BLaER1 treated with 17β-estradiol and CSF1 and Interleukin-3, amounts not matched to agents 10 nM and 100 nM (cell line): ENCODE measurements around the gene TAGLN3.
A peak's percentile ranks its signal among the peaks of the same experiment; 100 is the strongest.

Experiments
- H3K27ac ChIP-seq, 11 experiments: shearing (Covaris generic); formaldehyde crosslinking; 2 replicates each; pipeline ENCODE4 v1.8.1; 2022
- H3K27me3 ChIP-seq, 11 experiments: shearing (Covaris generic); formaldehyde crosslinking; 2 replicates each; pipeline ENCODE4 v1.8.1; 2022
- H3K36me3 ChIP-seq, 11 experiments: shearing (Covaris generic); formaldehyde crosslinking; 2 replicates each; pipeline ENCODE4 v1.8.1; 2022
- H3K4me1 ChIP-seq, 10 experiments: shearing (Covaris generic); formaldehyde crosslinking; 2 replicates each; pipeline ENCODE4 v1.8.1; 2022
- H3K4me2 ChIP-seq, 11 experiments: shearing (Covaris generic); formaldehyde crosslinking; 2 replicates each; pipeline ENCODE4 v1.8.1; 2022
- H3K4me3 ChIP-seq, 10 experiments: shearing (Covaris generic); formaldehyde crosslinking; 2 replicates each; pipeline ENCODE4 v1.8.1; 2022
- H3K9ac ChIP-seq, 11 experiments: shearing (Covaris generic); formaldehyde crosslinking; 2 replicates each; pipeline ENCODE4 v1.8.1; 2022
- H3K9me3 ChIP-seq, 11 experiments: shearing (Covaris generic); formaldehyde crosslinking; replicated peaks in 1 of 11; 2 replicates each; pipeline ENCODE4 v1.8.1; 2022
- H4K20me1 ChIP-seq, 11 experiments: shearing (Covaris generic); formaldehyde crosslinking; 2 replicates each; pipeline ENCODE4 v1.8.1; 2022
- Cebpa-rat ChIP-seq, 11 experiments: shearing (Covaris generic); IDR thresholded peaks; 2 replicates each; pipeline ENCODE4 v1.8.1; 2022

TAGLN3 gene

DNA sequence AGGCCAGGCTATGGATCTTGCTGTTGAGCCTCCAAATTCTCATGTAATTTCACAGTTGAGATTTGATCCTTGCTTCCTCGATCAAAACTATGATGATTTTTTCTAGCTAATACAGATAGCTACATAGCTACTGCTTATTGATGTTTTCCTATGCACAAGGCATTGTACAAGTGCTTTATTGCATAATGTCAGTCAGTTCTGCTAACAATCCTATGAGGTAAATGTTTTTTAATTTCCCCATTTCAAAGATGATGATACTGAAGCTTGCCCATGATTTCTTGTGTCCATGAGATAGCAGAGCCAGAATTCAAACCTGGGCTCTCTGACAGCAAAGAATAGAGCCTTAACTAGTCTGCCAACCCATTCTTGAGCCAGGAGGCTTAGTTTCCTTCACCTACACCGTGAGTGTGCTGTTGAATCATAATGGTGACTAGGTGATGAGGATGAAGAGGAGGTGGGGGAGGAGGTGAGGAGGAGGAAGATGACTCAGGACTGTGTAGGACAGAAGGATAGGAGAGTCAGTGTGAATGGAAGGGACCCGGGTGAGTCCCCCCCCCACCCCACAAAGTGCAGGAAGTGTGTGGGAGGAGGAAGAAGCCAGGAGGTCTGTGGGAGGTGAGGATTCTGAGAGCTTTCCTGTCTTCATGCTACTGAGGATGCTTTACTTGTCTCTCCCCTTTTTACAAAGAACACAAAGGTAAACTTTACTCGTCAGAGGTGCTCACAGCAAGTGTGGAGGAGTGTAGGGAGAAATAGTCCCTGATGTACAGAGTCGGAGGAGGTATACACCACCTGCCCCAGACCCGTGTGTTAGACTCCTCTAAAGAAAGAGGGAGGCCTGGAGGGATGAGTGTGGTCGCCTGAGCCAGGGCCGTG lies 3.6 kb downstream of the TAGLN3 start:
- Histone ChIP-seq H3K27me3 (peaks cover 39 to 48% (median 44%) of the 10 kb centered on the region in 11 experiments), H3K4me1 (peaks cover 10 to 19% (median 13%) of the 10 kb centered on the region in 10 experiments; a peak in 16 of 20 replicates), H3K36me3 (no peaks in the 10 kb centered on the region), H4K20me1 (peaks cover 0 to 6% (median 0%) of the 10 kb centered on the region in 11 experiments; a peak in 1 of 22 replicates), H3K4me2 (peak overlapping the region in 10 of 11 experiments; percentile 4 to 45 (median 28); a peak in 13 of 22 replicates), H3K27ac (no peak overlapping the region), H3K9ac (no peak overlapping the region), H3K4me3 (no peak overlapping the region), H3K9me3 (peaks cover 0 to 7% (median 0%) of the 10 kb centered on the region in 11 experiments; a peak in 2 of 22 replicates)
- no peak for TF ChIP-seq Cebpa-rat (IDR thresholded peaks at IDR 0.05)

DNA sequence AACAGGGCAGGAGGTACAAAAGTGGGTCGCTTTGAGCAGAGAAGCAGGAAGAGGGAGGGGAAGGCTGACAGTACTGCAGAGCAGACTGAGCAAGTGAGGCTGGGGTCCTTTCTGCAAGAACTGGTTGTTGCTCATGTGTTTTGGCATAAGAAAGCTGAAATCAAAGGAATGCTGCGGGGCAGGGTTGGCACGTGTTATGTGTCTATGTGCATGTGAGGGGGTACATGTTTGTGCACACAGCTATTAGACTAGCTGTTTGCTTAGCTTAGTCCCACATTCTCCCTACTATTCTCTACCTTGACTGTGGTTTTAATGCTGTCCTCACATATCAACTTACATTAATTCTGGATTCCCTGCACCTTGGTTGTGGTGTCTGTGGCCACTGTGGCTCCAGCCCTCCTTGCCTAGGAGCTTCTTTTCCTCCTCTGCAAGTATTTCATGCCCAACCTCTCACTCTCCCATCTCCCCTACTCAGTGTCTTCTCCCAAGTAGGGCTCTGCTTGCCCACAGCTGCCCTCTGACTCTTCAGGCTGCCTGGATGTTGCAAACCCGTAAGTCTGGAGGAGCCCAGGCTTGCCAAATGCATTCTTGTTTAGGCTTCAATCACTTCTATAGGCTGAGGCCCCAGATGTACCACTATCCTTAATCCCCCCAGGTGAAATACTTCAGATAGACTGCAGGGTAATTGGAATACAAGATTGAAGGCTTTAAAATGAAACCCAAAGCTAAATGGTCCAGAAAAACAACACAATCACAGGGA lies 4.8 kb downstream of the TAGLN3 start:
- H3K27me3 ChIP-seq: peaks cover 28 to 36% (median 32%) of the 10 kb centered on the region in 11 experiments
- no peak overlapping the region for H3K9ac ChIP-seq
- no peaks in the 10 kb centered on the region for H3K36me3 ChIP-seq
- TF ChIP-seq Cebpa-rat (IDR thresholded peaks at IDR 0.05): no peak
- H3K4me1 ChIP-seq: peaks cover 9 to 19% (median 13%) of the 10 kb centered on the region in 10 experiments; a peak in 16 of 20 replicates
- no peak overlapping the region for H3K4me3 ChIP-seq
- H3K4me2 ChIP-seq: peak overlapping the region in 2 of 11 experiments; percentile 36 to 45; a peak in 1 of 22 replicates
- no peak overlapping the region for H3K27ac ChIP-seq
- H3K9me3 ChIP-seq: peaks cover 0 to 7% (median 0%) of the 10 kb centered on the region in 11 experiments; a peak in 2 of 22 replicates
- H4K20me1 ChIP-seq: peaks cover 0 to 6% (median 0%) of the 10 kb centered on the region in 11 experiments; a peak in 1 of 22 replicates

DNA sequence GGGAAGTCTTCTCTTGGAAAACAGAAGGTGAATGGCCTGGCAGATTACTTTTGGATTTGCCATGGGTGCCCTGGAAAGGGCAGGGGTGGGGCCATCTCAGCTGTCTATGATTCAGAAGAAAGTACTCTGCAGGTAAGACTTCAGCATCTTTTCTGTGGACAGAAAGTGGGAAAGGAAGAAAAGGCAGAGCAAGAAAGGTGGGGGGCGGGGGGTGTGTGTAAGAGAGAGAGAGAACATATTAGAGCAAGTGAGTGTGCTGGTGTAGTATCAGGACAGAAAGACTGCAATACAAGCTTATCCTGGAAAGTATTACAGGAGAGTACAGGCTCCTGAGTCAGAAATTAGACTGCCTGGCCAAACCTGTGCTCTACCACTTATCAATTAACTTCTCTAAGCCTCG lies 5.5 kb downstream of the TAGLN3 start:
- Histone ChIP-seq H3K4me1 (peaks cover 6 to 15% (median 9%) of the 10 kb centered on the region in 10 experiments; a peak in 15 of 20 replicates), H4K20me1 (peaks cover 0 to 6% (median 0%) of the 10 kb centered on the region in 11 experiments; a peak in 1 of 22 replicates), H3K9me3 (peaks cover 0 to 6% (median 0%) of the 10 kb centered on the region in 11 experiments; a peak in 2 of 22 replicates), H3K4me2 (no peak overlapping the region), H3K9ac (no peak overlapping the region), H3K27me3 (peaks cover 21 to 29% (median 25%) of the 10 kb centered on the region in 11 experiments), H3K27ac (no peak overlapping the region), H3K36me3 (no peaks in the 10 kb centered on the region), H3K4me3 (no peak overlapping the region)
- no peak for TF ChIP-seq Cebpa-rat (IDR thresholded peaks at IDR 0.05)

DNA sequence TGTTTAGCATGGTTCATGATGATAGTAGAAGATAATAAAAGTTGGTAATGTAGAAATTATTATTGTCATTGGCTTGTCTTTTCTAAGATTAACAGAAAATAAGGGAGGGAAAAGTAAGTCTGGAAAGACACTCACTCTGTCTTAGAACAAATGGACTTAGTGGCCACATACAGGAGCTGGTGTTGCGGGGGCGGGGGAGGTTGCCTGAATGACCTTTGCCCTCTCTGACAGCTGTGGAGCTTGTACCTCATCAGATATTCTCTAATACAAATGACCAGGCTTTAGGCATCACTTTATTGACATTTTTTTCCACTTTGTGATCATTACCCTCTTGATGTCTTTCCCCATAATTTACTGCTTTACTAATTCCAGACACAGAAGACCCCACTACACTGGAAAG lies 5.9 kb downstream of the TAGLN3 start:
- Histone ChIP-seq H4K20me1 (peaks cover 0 to 6% (median 0%) of the 10 kb centered on the region in 11 experiments; a peak in 1 of 22 replicates), H3K4me3 (no peak overlapping the region), H3K27ac (no peak overlapping the region), H3K36me3 (no peaks in the 10 kb centered on the region), H3K9me3 (peaks cover 0 to 2% (median 0%) of the 10 kb centered on the region in 11 experiments; a peak in 2 of 22 replicates), H3K4me2 (no peak overlapping the region), H3K9ac (no peak overlapping the region), H3K27me3 (peaks cover 16 to 25% (median 21%) of the 10 kb centered on the region in 11 experiments), H3K4me1 (peaks cover 2 to 13% (median 6%) of the 10 kb centered on the region in 10 experiments; a peak in 15 of 20 replicates)
- TF ChIP-seq Cebpa-rat (IDR thresholded peaks at IDR 0.05): no peak

DNA sequence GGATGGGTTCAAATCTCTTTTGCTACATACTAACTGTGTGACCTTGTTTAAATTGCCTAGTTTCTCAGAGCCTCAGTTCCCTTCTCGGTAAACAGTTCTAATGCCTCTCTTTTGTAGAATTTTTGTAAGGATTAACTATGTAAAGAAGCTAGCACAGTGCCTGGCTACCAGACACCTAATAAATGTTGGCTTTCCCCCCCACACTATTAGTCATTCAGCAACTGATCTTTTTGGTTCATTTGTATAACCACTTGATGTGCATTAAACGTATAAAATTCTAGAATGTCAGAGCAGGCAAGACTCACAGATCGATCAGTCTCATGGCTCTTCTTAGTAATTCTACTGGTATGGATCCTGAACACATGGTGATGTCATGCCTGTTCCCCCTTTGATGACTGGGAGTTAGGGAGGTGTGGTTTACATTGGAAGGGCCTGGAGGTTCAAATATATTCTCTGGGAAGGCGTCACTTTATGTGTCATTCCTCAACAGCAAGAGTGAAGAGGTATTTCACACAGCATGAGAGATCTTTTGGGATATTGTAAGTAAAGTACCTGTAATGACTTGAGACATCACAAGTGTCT lies 6.5 kb downstream of the TAGLN3 start:
- Histone ChIP-seq H3K27me3 (peaks cover 11 to 19% (median 15%) of the 10 kb centered on the region in 11 experiments), H4K20me1 (peaks cover 0 to 6% (median 0%) of the 10 kb centered on the region in 11 experiments; a peak in 1 of 22 replicates), H3K9ac (no peak overlapping the region), H3K4me1 (peaks cover 2 to 12% (median 7%) of the 10 kb centered on the region in 10 experiments; a peak in 16 of 20 replicates), H3K9me3 (no peaks in the 10 kb centered on the region), H3K36me3 (no peaks in the 10 kb centered on the region), H3K27ac (no peak overlapping the region), H3K4me2 (no peak overlapping the region), H3K4me3 (no peak overlapping the region)
- TF ChIP-seq Cebpa-rat (IDR thresholded peaks at IDR 0.05): no peak

DNA sequence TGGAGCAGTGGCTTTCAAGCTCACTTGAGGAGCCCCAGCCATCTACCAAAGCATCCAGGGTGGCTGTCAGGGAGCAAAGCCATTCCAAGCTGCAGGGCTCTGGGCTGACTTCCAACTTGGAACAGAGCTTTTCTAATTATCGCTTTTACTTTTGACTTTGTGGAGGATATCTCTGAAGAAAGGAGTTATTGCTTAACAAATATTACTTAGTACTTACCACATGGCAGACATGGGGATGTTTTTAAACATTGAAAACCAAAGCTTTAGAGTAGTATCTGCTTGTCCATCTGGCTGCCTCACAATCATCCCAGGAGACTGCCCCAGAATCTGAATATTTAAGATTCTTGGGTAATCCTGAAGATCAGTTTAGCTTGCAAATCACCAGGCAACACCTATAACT lies 8.9 kb downstream of the TAGLN3 start:
- no peak for TF ChIP-seq Cebpa-rat (IDR thresholded peaks at IDR 0.05)
- H3K27me3 ChIP-seq: no peaks in the 10 kb centered on the region

DNA sequence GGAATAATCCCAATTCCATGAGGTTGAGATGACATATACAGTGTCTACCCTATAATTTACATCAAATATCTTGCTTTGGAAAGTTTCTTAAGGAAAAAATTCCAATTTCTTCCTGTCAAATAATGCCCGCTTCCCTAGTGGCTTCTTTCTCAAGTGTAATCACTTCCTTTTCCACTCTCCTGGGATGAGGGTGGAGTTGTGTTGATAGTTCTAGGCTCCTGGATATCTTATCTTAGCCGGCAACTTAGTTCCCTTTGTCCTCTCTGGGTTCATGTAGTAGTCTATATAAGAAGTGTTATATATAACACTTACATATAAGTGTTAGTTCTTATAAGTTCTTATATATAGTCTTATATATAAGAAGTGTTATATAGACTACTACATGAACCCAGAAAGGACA lies 10.9 kb downstream of the TAGLN3 start:
- Histone ChIP-seq H3K4me1 (peaks cover 0 to 35% (median 32%) of the 10 kb centered on the region in 10 experiments; a peak in 16 of 20 replicates), H3K36me3 (no peaks in the 10 kb centered on the region)

More for the DNA sequence above, 8.9 kb downstream of the TAGLN3 start:
- Histone ChIP-seq H3K36me3 (no peaks in the 10 kb centered on the region), H4K20me1 (no peaks in the 10 kb centered on the region), H3K9me3 (peaks cover 0 to 3% (median 0%) of the 10 kb centered on the region in 11 experiments; a peak in 4 of 22 replicates), H3K4me1 (peaks cover 2 to 28% (median 24%) of the 10 kb centered on the region in 10 experiments; a peak in 18 of 20 replicates), H3K27ac (no peak overlapping the region), H3K9ac (no peak overlapping the region), H3K4me2 (no peak overlapping the region), H3K4me3 (no peak overlapping the region)

DNA sequence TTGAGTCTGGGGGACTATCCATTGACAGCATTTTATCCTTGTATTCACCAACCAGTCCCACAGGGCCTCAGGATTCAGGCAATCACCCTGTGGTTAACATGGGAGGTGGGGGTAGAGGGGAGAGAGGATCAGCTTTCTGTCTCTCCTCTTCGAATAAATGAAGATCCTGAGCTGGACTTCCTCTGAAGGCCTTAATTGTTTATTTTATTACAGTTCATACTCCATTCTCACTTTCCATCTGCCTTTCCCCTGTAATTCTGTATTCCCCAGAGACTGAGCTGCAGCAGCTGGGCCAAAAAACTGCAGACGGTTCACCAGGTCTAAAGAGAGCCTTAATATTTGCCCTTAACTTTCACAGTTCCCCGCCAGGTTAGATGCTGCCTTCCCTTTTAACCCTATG lies 11.9 kb downstream of the TAGLN3 start:
- Histone ChIP-seq H3K9ac (peak overlapping the region in 1 of 11 experiments; percentile 11; a peak in 1 of 22 replicates), H3K4me2 (peak overlapping the region in 8 of 11 experiments; percentile 4 to 71 (median 58); a peak in 15 of 22 replicates), H3K9me3 (peaks cover 0 to 3% (median 0%) of the 10 kb centered on the region in 11 experiments; a peak in 4 of 22 replicates), H3K27me3 (no peaks in the 10 kb centered on the region), H3K27ac (no peak overlapping the region), H4K20me1 (no peaks in the 10 kb centered on the region), H3K4me1 (peaks cover 0 to 35% (median 32%) of the 10 kb centered on the region in 10 experiments; a peak in 16 of 20 replicates), H3K4me3 (no peak overlapping the region), H3K36me3 (no peaks in the 10 kb centered on the region)
- no peak for TF ChIP-seq Cebpa-rat (IDR thresholded peaks at IDR 0.05)

More for the DNA sequence above, 10.9 kb downstream of the TAGLN3 start:
- Histone ChIP-seq H3K27me3 (no peaks in the 10 kb centered on the region), H3K4me2 (no peak overlapping the region), H4K20me1 (no peaks in the 10 kb centered on the region), H3K9ac (no peak overlapping the region), H3K27ac (no peak overlapping the region), H3K9me3 (peaks cover 0 to 3% (median 0%) of the 10 kb centered on the region in 11 experiments; a peak in 4 of 22 replicates), H3K4me3 (no peak overlapping the region)
- TF ChIP-seq Cebpa-rat (IDR thresholded peaks at IDR 0.05): no peak
